H9 (cell line): Measurements from ENCODE around the gene LZTS3. TPM values are rescaled to one million over a fixed set of nuclear protein-coding genes. Genes with fewer than 3 reads are reported as not detected.

Source experiments
- DNase-seq: peaks from one replicate; pipeline ENCODE4 v3.0.0-alpha.2; 2017
- H2AFZ ChIP-seq: one replicate; pipeline ENCODE4 v1.6.1; 2013; ENCODE audit warnings: mild to moderate bottlenecking, low read length, control low read depth, moderate library complexity
- H2AK5ac ChIP-seq: 2 replicates; pipeline ENCODE4 v1.6.1; 2013; ENCODE audit warnings: low read length, control low read depth, mixed read lengths; ENCODE audit not compliant: insufficient read length
- H2BK120ac ChIP-seq: one replicate; pipeline ENCODE4 v1.6.1; 2013; ENCODE audit warnings: low read depth, mild to moderate bottlenecking, low read length, control low read depth, inconsistent platforms; ENCODE audit not compliant: poor library complexity, severe bottlenecking
- H2BK12ac ChIP-seq: 2 replicates; pipeline ENCODE4 v1.6.1; 2013; ENCODE audit warnings: low read length, control low read depth, mixed read lengths, low read depth; ENCODE audit not compliant: insufficient read length
- H2BK15ac ChIP-seq: 2 replicates; pipeline ENCODE4 v1.6.1; 2013; ENCODE audit warnings: low read depth, low read length, control low read depth
- H2BK20ac ChIP-seq: one replicate; pipeline ENCODE4 v1.6.1; 2013; ENCODE audit warnings: low read depth, mild to moderate bottlenecking, low read length, control low read depth, inconsistent platforms; ENCODE audit not compliant: poor library complexity, severe bottlenecking
- H2BK5ac ChIP-seq: 2 replicates; pipeline ENCODE4 v1.6.1; 2013; ENCODE audit warnings: low read length, control low read depth, mixed read lengths; ENCODE audit not compliant: insufficient read length
- H3K14ac ChIP-seq: 2 replicates; pipeline ENCODE4 v1.6.1; 2013; ENCODE audit warnings: low read length, control low read depth; ENCODE audit not compliant: insufficient read depth
- H3K18ac ChIP-seq: 2 replicates; pipeline ENCODE4 v1.6.1; 2013; ENCODE audit warnings: low read depth, mild to moderate bottlenecking, mixed read lengths, low read length, control low read depth; ENCODE audit not compliant: insufficient read length
- H3K23ac ChIP-seq: 2 replicates; pipeline ENCODE4 v1.6.1; 2013; ENCODE audit warnings: low read length, control low read depth, mixed read lengths, low read depth; ENCODE audit not compliant: insufficient read length
- H3K23me2 ChIP-seq: 2 replicates; pipeline ENCODE4 v1.6.1; 2013; ENCODE audit warnings: low read depth, mild to moderate bottlenecking, mixed read lengths, low read length, control low read depth; ENCODE audit not compliant: insufficient read length, poor library complexity, severe bottlenecking
- H3K27ac ChIP-seq: 2 replicates; pipeline ENCODE4 v1.5.1; 2013; ENCODE audit warnings: low read length, control low read depth, mixed read lengths, low read depth; ENCODE audit not compliant: insufficient read length
- H3K27me3 ChIP-seq: 2 replicates; pipeline ENCODE4 v1.6.1; 2013; ENCODE audit warnings: low read length, control low read depth, inconsistent platforms; ENCODE audit not compliant: insufficient read depth
- H3K4ac ChIP-seq: 2 replicates; pipeline ENCODE4 v1.6.1; 2013; ENCODE audit warnings: low read depth, mild to moderate bottlenecking, control low read depth, inconsistent platforms, low read length, moderate library complexity
- H3K4me1 ChIP-seq: 2 replicates; pipeline ENCODE4 v1.6.1; 2013; ENCODE audit warnings: low read length, control low read depth, inconsistent platforms; ENCODE audit not compliant: insufficient read depth
- H3K4me2 ChIP-seq: 2 replicates; pipeline ENCODE4 v1.6.1; 2013; ENCODE audit warnings: low read length, control low read depth, mixed read lengths; ENCODE audit not compliant: insufficient read length, insufficient read depth
- H3K56ac ChIP-seq: 2 replicates; pipeline ENCODE4 v1.6.1; 2013; ENCODE audit warnings: low read depth, mild to moderate bottlenecking, mixed read lengths, low read length, control low read depth; ENCODE audit not compliant: insufficient read length
- H3K79me1 ChIP-seq: 2 replicates; pipeline ENCODE4 v1.6.1; 2013; ENCODE audit warnings: low read depth, mild to moderate bottlenecking, moderate library complexity, low read length, control low read depth, inconsistent platforms; ENCODE audit not compliant: insufficient read depth, poor library complexity, severe bottlenecking
- H3K79me2 ChIP-seq: 2 replicates; pipeline ENCODE4 v1.6.1; 2013; ENCODE audit warnings: low read length, control low read depth, inconsistent platforms; ENCODE audit not compliant: insufficient read depth
- H3K9ac ChIP-seq: 2 replicates; pipeline ENCODE4 v1.6.1; 2013; ENCODE audit warnings: low read length, control low read depth, mixed read lengths; ENCODE audit not compliant: insufficient read length; ENCODE audit errors: extremely low read depth
- H3K9me3 ChIP-seq: one replicate; pipeline ENCODE4 v1.6.1; 2013; ENCODE audit warnings: low read depth, low read length, inconsistent platforms; ENCODE audit not compliant: control insufficient read depth
- H3T11ph ChIP-seq: one replicate; pipeline ENCODE4 v1.6.1; 2013; ENCODE audit warnings: mild to moderate bottlenecking, low read length, control low read depth, inconsistent platforms
- H4K20me1 ChIP-seq: one replicate; pipeline ENCODE4 v1.6.1; 2013; ENCODE audit not compliant: control insufficient read depth, insufficient read length, insufficient read depth
- H4K5ac ChIP-seq: 2 replicates; pipeline ENCODE4 v1.6.1; 2013; ENCODE audit warnings: low read depth, mild to moderate bottlenecking, mixed read lengths, low read length, control low read depth; ENCODE audit not compliant: insufficient read length
- H4K8ac ChIP-seq: replicated peaks from 2 replicates; pipeline ENCODE4 v1.6.1; 2013; ENCODE audit warnings: low read length, control low read depth, mixed read lengths, low read depth; ENCODE audit not compliant: insufficient read length
- H4K91ac ChIP-seq: 2 replicates; pipeline ENCODE4 v1.6.1; 2013; ENCODE audit warnings: low read depth, mild to moderate bottlenecking, moderate library complexity, mixed read lengths, low read length, control low read depth; ENCODE audit not compliant: insufficient read length
- H3K27ac Mint-ChIP-seq, 3 experiments: 2 replicates in 2 of 3; 3 replicates in 1 of 3; pipeline ENCODE4 v1.8.0; 2020 to 2021; ENCODE audit warnings: mixed read lengths in 3 of 3, mild to moderate bottlenecking in 1 of 3, moderate library complexity in 1 of 3
- H3K27me3 Mint-ChIP-seq: 2 replicates; pipeline ENCODE4 v1.8.0; 2021; ENCODE audit warnings: low read depth, mild to moderate bottlenecking, moderate library complexity, mixed read lengths
- H3K36me3 Mint-ChIP-seq, 3 experiments: 2 replicates in 2 of 3; 3 replicates in 1 of 3; pipeline ENCODE4 v1.8.0; 2020 to 2021; ENCODE audit warnings: low read depth in 3 of 3, mixed read lengths in 3 of 3; ENCODE audit not compliant: insufficient read depth in 1 of 3
- H3K4me1 Mint-ChIP-seq, 2 experiments: 2 replicates each; pipeline ENCODE4 v1.8.0; 2020; ENCODE audit warnings: mixed read lengths in 2 of 2
- H3K4me3 Mint-ChIP-seq, 2 experiments: 2 replicates in 1 of 2; 3 replicates in 1 of 2; pipeline ENCODE4 v1.8.0; 2020 to 2021; ENCODE audit warnings: mild to moderate bottlenecking in 2 of 2, mixed read lengths in 2 of 2, moderate library complexity in 1 of 2
- H3K9me3 Mint-ChIP-seq, 2 experiments: 2 replicates in 1 of 2; 3 replicates in 1 of 2; pipeline ENCODE4 v1.8.0; 2020; ENCODE audit warnings: mild to moderate bottlenecking in 2 of 2, mixed read lengths in 2 of 2, moderate library complexity in 1 of 2
- WGBS: extraction: QIAGEN DNeasy Blood & Tissue Kit; methylation state at CpG from one replicate; pipeline ENCODE4 v1.1.7; 2013; ENCODE audit warnings: missing lambda C conversion rate, low lambda C conversion rate, mixed read lengths; ENCODE audit not compliant: insufficient read length; ENCODE audit errors: extremely low coverage; 5-methylcytosine and 5-hydroxymethylcytosine counted together
- total RNA-seq: library from RNA; stranded (reverse); gene quantifications from 2 replicates; pipeline ENCODE4 v1.2.1, GENCODE V29; 2021
- TF ChIP-seq, protein P1 (sequence below): fragments of 200-600 bp; sonication (generic); conservative IDR thresholded peaks from 3 replicates; pipeline ENCODE4 v1.8.0; 2021; ENCODE audit warnings: antibody characterized with exemption, mild to moderate bottlenecking

The LZTS3 gene
- total RNA-seq, 1 experiment from 2014 or later: 20.8 TPM

DNA sequence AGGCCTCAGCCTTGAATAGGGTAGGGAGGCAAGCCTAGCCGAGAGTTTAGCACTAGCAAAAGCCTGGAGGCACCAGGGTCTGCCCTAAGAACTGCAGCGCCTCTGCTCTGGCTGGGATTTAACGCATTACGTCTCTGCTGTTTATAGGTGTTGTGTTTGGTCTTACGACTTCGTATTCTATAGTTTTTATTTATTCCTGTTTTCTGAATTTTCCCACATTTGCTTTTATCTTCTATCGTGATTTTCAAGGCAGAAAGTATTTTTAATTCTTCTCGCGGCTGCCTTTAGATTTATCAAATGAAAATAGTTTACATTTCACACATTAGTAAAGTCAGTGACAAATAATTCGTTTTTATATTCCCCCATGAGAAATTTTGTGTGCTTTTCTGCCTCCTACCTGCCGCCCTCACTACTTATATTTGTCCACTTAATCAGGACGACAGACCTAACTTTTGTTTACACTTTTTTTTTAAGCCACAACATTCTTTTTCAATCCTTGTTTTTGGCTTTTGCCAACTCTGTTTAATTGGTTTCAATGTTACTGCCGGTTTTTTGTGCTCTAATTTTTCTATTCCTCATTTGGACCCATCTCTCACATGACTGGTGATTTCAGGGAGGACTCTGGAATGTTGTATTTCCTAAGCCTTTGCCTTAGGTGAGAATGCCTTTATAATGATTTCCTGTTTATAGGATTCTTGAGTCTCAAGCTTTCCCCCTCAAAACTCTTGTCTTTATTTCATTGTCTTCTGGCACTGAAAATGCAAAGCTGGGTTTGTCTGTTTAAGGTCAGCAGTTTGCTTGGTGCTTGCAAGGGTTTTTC lies 1.3 kb upstream of the LZTS3 start:
- Histone ChIP-seq H3K9me3 (no peaks in the 10 kb centered on the region), H2AK5ac (no peak overlapping the region), H3K27ac (peak overlapping the region; percentile 12), H4K20me1 (no peaks in the 10 kb centered on the region), H3K4ac (no peak overlapping the region), H3K27me3 (no peaks in the 10 kb centered on the region), H3K9ac (peak overlapping the region; percentile 74), H4K5ac (peak overlapping the region; percentile 39), H2BK5ac (no peak overlapping the region), H3K56ac (no peak overlapping the region), H3K23me2 (peaks cover 14% of the 10 kb centered on the region), H3K23ac (no peak overlapping the region), H4K8ac (no peak overlapping the region), H3K18ac (peak overlapping the region; percentile 90), H2BK12ac (no peak overlapping the region), H3T11ph (no peak overlapping the region), H2BK20ac (no peak overlapping the region), H2BK15ac (no peak overlapping the region), H3K4me2 (peak overlapping the region; percentile 67), H2AFZ (no peak overlapping the region), H3K4me1 (no peaks in the 10 kb centered on the region), H4K91ac (no peak overlapping the region), H2BK120ac (no peak overlapping the region), H3K79me1 (no peaks in the 10 kb centered on the region), H3K14ac (peak overlapping the region; percentile 93; the same call in 1 of the 2 replicates), H3K79me2 (no peaks in the 10 kb centered on the region)
- H3K27me3 Mint-ChIP-seq: peaks cover 15% of the 10 kb centered on the region
- no peaks in the 10 kb centered on the region; a peak in 1 of 5 replicates for H3K9me3 Mint-ChIP-seq
- peak overlapping the region; percentile 89 to 98 for H3K4me3 Mint-ChIP-seq
- TF ChIP-seq, protein P1, sequence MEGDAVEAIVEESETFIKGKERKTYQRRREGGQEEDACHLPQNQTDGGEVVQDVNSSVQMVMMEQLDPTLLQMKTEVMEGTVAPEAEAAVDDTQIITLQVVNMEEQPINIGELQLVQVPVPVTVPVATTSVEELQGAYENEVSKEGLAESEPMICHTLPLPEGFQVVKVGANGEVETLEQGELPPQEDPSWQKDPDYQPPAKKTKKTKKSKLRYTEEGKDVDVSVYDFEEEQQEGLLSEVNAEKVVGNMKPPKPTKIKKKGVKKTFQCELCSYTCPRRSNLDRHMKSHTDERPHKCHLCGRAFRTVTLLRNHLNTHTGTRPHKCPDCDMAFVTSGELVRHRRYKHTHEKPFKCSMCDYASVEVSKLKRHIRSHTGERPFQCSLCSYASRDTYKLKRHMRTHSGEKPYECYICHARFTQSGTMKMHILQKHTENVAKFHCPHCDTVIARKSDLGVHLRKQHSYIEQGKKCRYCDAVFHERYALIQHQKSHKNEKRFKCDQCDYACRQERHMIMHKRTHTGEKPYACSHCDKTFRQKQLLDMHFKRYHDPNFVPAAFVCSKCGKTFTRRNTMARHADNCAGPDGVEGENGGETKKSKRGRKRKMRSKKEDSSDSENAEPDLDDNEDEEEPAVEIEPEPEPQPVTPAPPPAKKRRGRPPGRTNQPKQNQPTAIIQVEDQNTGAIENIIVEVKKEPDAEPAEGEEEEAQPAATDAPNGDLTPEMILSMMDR: no peak
- DNase-seq: no peak
- H3K4me1 Mint-ChIP-seq: peaks cover 30 to 38% of the 10 kb centered on the region in 2 experiments
- peaks cover 2 to 4% (median 3%) of the 10 kb centered on the region in 3 experiments; a peak in 3 of 7 replicates for H3K36me3 Mint-ChIP-seq
- peak overlapping the region in 2 of 3 experiments; percentile 71 to 96; a peak in 6 of 7 replicates for H3K27ac Mint-ChIP-seq
- WGBS: no CpG with 5 or more reads among the region's 13 CpGs
